ENCODE data around the gene SLC25A19.

Gene SLC25A19

DNA sequence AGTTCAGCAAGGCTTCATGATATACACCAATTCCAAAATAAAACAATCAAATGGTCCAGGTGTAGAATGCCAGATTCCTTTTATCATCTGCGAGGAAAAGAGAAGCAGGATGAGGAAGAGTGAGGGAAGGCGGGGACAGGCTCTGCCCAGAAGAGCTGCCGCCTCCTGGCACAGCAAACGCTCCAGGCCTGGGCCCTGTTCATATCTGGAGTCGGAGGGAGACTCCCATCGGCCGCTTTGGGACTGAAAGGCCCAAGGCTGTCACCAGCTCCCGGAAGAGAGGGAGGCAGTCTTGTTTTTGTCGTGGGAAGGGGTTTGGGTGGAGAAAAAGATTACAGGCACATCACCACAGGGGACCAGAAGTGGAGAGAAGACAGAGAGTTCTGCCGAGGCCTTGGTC is 29.0 kb upstream of the SLC25A19 start:
- Mint-ChIP-seq H3K4me3 (no peak overlapping the region), H3K36me3 (ENCODE audit: insufficient read depth) (peaks cover 40% of the 10 kb centered on the region), H3K27me3 (no peaks in the 10 kb centered on the region), H3K4me1 (peaks cover 9% of the 10 kb centered on the region), H3K27ac (ENCODE audit: low read depth) (peak overlapping the region; percentile 19), H3K9me3 (no peaks in the 10 kb centered on the region)
- ATAC-seq (replicated peaks; ENCODE audit: extremely low read depth, poor library complexity, severe bottlenecking): no peak
- DNase-seq (ENCODE audit: low spot score in 2 of 2): no peak

DNA sequence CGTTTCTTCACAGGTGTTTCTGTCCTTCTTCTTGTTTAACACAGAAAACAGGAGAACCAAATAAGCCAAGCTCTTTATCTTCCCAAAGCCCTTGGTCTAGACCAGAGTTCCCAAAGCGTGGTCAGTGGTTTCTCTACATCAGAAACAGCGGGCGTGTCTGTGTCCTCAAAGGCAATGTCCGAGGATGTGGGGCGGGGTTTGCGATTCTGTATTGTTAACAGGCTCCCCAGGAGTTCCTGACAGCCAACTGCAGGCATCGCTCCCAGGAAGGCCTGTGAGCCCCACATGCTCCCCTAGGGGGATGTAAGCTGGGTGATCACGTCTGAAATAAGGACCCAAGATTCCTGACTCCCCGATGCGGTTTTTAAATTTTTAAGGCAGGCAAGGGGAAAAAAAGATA is 28.4 kb upstream of the SLC25A19 start:
- H3K4me1 Mint-ChIP-seq: peaks cover 6% of the 10 kb centered on the region
- no peak for ATAC-seq (replicated peaks; ENCODE audit: extremely low read depth, poor library complexity, severe bottlenecking)

DNA sequence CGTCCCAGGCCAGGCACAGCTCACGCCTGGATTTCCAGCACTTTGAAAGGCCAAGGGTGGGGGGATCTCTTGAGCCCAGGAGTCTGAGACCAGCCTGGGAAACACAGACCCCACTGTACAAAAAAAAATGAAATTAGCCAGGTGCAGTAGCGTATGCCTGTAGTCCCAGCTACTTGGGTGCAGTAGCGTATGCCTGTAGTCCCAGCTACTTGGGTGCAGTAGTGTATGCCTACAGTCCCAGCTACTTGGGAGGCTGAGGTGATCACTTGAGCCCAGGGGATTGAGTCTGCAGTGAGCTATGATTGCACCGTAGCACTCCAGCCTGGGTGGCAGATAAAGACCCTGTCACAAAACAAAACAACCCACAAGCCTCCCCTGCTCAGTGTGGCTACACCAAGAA is 27.0 kb upstream of the SLC25A19 start:
- Mint-ChIP-seq H3K9me3 (no peaks in the 10 kb centered on the region), H3K27ac (ENCODE audit: low read depth) (no peak overlapping the region), H3K4me1 (peaks cover 6% of the 10 kb centered on the region), H3K27me3 (no peaks in the 10 kb centered on the region), H3K36me3 (ENCODE audit: insufficient read depth) (peaks cover 30% of the 10 kb centered on the region), H3K4me3 (no peak overlapping the region)
- ATAC-seq (replicated peaks; ENCODE audit: extremely low read depth, poor library complexity, severe bottlenecking): no peak
- DNase-seq (ENCODE audit: low spot score in 2 of 2): no peak

More for the DNA sequence above, 28.4 kb upstream of the SLC25A19 start:
- Mint-ChIP-seq H3K9me3 (no peaks in the 10 kb centered on the region), H3K27me3 (no peaks in the 10 kb centered on the region), H3K4me3 (no peak overlapping the region), H3K36me3 (ENCODE audit: insufficient read depth) (peaks cover 35% of the 10 kb centered on the region), H3K27ac (ENCODE audit: low read depth) (peak overlapping the region; percentile 32)
- DNase-seq (ENCODE audit: low spot score in 2 of 2): no peak

DNA sequence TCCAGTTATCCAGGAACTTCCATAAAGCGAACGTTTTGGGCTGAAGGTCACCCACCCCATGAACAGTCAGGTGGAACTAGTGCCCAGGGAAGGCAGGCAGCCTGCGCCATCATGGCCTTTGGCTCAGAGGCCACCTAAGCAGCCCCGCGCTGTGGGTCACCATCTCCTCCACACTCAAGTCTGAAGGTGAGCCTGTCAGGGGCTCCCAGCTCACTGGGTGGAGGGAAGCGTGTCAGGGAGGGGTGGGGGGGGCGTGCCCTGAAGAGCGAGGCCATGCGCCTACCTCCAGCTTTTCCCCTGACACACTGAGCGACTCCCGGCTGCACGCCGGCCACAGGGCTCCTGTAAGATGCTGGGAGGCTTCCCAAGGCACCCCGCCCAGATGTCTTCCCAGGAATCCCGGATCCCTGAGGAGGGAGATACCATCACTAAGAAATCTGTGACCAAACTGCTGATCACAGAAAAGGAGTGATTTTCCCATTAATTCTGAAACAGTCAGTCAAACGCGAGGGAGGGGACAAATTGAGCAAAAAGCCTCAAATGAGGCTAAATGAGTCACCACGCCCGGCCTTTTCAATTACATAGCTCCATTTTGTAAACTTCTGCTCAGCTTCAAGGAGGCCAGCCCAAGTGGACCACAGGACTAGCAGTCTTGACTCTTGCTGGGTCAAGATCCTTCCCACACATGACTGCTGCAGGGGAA is 26.5 kb upstream of the SLC25A19 start:
- no peak for ATAC-seq (replicated peaks; ENCODE audit: extremely low read depth, poor library complexity, severe bottlenecking)
- Mint-ChIP-seq H3K36me3 (ENCODE audit: insufficient read depth) (peaks cover 27% of the 10 kb centered on the region), H3K27me3 (no peaks in the 10 kb centered on the region), H3K27ac (ENCODE audit: low read depth) (no peak overlapping the region), H3K4me3 (no peak overlapping the region), H3K9me3 (no peaks in the 10 kb centered on the region), H3K4me1 (peaks cover 6% of the 10 kb centered on the region)
- no peak for DNase-seq (ENCODE audit: low spot score in 2 of 2)

DNA sequence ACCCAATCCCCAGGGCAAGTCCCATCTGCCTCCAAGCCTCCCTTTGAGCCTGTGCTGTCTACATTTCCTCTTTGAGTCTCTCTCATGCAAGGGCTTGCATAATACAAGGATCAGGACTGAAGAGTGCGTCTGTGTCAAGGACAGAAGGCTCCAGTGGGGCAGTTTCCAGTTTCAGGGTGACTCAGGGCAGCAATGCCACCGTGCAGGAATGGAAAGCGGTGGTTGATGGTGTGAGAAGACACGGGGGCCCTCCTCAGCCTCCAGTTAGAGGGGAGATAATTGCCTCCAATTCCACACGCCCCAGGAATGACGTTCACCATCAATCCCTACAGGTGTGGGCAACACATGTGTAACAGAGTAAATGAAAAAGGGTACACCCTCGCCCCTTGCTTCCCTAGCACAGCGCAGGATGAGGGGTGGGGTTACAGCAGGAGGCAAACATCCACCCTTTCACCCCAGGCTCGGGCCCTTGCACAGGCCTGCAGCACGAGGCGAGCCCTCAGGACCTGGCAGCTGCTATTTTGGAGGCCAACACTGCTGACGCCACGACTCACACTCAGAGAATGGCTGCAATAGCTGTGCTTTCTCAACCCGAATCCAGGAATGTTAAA is 24.8 kb upstream of the SLC25A19 start:
- peak overlapping the region; percentile 79 for H3K27ac Mint-ChIP-seq (ENCODE audit: low read depth)
- H3K9me3 Mint-ChIP-seq: no peaks in the 10 kb centered on the region
- no peak overlapping the region for H3K4me3 Mint-ChIP-seq
- peaks cover 12% of the 10 kb centered on the region for H3K36me3 Mint-ChIP-seq (ENCODE audit: insufficient read depth)
- H3K4me1 Mint-ChIP-seq: peaks cover 6% of the 10 kb centered on the region
- ATAC-seq (replicated peaks; ENCODE audit: extremely low read depth, poor library complexity, severe bottlenecking) (no peak), DNase-seq (ENCODE audit: low spot score in 2 of 2) (no peak)
- no peaks in the 10 kb centered on the region for H3K27me3 Mint-ChIP-seq

DNA sequence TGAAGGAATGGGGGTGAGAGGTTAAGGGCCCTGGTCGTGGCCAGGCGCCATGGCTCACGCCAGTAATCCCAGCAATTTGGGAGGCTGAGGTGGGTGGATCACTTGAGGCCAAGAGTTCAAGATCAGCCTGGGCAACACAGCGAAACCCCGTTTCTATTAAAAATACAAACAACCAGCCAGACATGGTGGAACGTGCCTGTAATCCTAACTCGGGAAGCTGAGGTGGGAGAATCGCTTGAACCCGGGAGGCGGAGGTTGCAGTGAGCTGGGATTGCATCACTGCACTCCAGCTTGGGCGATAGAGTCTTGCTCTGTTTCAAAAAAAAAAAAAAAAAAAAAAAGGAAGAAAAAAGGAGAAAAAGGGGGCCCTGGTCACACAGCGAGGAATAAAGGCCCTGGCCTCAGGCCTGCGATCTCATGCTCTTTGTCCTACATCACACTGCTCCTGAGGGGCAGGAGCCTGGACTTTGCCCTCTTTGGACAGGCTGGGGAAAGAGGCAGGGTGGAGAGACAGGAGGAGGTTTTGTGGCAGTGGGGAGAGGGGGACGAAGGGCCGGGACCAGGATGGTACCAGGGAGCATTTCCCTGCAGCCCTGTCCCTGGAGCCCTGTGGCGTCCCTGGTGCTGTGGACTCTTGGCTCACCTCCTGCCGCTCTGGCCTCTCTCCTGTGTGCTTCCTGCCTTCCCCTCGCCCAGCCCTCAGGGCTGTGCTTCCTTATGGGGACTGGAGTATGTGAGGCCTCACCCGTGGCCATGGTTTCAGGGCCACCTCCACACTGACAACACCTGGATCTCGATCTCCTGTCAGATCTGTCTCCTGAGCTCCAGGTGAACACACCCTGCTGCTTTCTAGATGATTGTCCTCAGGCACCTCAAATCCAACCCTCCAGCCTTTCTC is 19.7 kb upstream of the SLC25A19 start:
- Mint-ChIP-seq H3K27me3 (no peaks in the 10 kb centered on the region), H3K36me3 (ENCODE audit: insufficient read depth) (peaks cover 1% of the 10 kb centered on the region), H3K27ac (ENCODE audit: low read depth) (no peak overlapping the region), H3K4me1 (peaks cover 6% of the 10 kb centered on the region), H3K4me3 (no peak overlapping the region), H3K9me3 (no peaks in the 10 kb centered on the region)
- no peak for DNase-seq (ENCODE audit: low spot score in 2 of 2)
- no peak for ATAC-seq (replicated peaks; ENCODE audit: extremely low read depth, poor library complexity, severe bottlenecking)

DNA sequence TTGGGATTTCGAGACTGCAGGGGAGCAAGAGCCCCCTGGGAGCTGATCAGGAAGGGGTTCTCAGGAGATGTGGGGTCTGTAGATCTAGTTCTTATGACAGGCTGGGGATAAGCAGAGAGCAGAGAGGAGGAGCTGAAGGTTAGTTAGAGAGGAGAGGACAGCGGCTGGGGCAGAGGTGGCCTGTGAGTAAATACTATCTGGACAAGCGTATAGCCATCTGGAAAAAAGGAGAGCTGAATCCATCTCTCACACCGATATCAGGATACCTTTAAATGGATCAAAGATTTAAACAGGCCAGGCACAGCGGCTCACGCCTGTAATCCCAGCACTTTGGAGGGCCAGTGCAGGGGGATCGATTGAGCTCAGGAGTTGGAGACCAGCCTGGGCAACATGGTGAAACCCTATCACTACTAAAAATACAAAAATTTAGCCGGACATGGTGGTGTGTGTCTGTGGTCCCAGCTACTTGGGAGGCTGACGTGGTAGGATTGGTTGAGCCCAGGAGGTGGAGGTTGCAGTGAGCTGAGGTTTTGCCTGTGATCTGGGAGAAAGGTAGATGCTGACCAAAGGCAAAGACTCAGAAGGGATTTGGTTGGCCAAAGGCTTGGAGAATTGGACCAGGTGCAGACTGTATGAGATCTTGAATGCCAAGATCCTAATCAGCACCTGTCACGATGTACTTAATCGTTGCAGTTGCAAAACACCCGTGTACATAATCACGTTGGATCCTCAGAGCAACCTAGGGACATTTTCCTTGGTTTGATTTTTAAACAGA is 18.9 kb upstream of the SLC25A19 start:
- no peaks in the 10 kb centered on the region for H3K36me3 Mint-ChIP-seq (ENCODE audit: insufficient read depth)
- DNase-seq (ENCODE audit: low spot score in 2 of 2) (no peak), ATAC-seq (replicated peaks; ENCODE audit: extremely low read depth, poor library complexity, severe bottlenecking) (no peak)
- no peak overlapping the region for H3K4me3 Mint-ChIP-seq
- H3K9me3 Mint-ChIP-seq: no peaks in the 10 kb centered on the region
- no peaks in the 10 kb centered on the region for H3K4me1 Mint-ChIP-seq
- peak overlapping the region; percentile 39 for H3K27ac Mint-ChIP-seq (ENCODE audit: low read depth)
- no peaks in the 10 kb centered on the region for H3K27me3 Mint-ChIP-seq

DNA sequence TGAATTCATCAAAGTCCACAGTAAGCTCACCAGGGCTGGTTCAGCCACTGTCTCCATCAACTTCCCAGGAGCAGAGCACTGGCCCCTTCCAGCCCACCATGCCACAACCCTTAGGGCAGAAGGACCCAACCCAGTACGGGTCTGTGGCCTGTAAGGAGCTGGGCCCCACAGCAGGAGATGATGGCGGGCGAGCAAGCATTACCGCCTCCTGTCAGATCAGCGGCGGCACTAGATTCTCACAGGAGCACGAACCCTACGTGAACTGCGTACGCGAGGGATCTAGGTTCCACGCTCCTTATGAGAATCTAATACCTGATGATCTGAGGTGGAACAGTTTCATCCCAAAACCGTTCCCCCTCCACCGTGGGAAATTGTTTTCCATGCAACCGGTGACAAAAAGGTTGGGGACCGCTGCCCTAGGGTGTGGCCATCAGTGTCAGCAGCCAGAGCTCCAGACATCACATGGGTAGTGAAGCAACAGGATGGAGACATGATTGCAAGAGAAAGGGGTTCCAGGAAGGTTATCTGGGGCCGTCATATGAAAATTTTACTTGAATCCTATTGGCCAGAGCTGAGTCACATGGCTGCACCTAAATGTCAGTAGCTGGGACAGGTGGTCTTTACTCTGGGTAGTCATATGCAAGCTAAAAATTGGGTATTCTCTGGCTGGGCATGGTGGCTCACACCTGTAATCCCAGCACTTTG is 12.4 kb upstream of the SLC25A19 start:
- ATAC-seq (replicated peaks; ENCODE audit: extremely low read depth, poor library complexity, severe bottlenecking): no peak
- H3K27ac Mint-ChIP-seq (ENCODE audit: low read depth): no peak overlapping the region

DNA sequence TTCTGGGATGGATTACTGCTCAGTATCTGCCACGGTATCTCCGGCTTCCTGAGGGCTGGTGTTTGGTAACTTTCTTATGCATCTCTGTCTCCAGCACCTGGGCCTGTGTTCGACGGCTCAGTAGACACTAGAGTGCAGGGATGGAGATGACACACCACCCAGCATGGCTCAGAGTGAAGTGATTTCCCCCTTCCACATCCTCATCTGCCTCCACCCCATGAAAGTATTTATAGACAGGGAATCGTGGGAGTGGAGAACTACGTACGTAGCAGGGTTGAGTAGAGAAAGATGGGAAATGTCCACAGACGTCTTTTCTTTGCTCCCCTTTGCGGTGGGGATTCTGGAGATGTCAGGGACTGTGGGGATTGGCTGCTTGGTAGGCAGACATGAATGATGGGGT is 11.8 kb upstream of the SLC25A19 start:
- Mint-ChIP-seq H3K36me3 (ENCODE audit: insufficient read depth) (no peaks in the 10 kb centered on the region), H3K27ac (ENCODE audit: low read depth) (no peak overlapping the region), H3K9me3 (no peaks in the 10 kb centered on the region), H3K27me3 (no peaks in the 10 kb centered on the region), H3K4me1 (peaks cover 4% of the 10 kb centered on the region), H3K4me3 (no peak overlapping the region)
- ATAC-seq (replicated peaks; ENCODE audit: extremely low read depth, poor library complexity, severe bottlenecking) (no peak), DNase-seq (ENCODE audit: low spot score in 2 of 2) (no peak)

More for the DNA sequence above, 12.4 kb upstream of the SLC25A19 start:
- no peaks in the 10 kb centered on the region for H3K36me3 Mint-ChIP-seq (ENCODE audit: insufficient read depth)
- no peak overlapping the region for H3K4me3 Mint-ChIP-seq
- DNase-seq (ENCODE audit: low spot score in 2 of 2): no peak
- peaks cover 4% of the 10 kb centered on the region for H3K4me1 Mint-ChIP-seq
- no peaks in the 10 kb centered on the region for H3K27me3 Mint-ChIP-seq
- no peaks in the 10 kb centered on the region for H3K9me3 Mint-ChIP-seq

DNA sequence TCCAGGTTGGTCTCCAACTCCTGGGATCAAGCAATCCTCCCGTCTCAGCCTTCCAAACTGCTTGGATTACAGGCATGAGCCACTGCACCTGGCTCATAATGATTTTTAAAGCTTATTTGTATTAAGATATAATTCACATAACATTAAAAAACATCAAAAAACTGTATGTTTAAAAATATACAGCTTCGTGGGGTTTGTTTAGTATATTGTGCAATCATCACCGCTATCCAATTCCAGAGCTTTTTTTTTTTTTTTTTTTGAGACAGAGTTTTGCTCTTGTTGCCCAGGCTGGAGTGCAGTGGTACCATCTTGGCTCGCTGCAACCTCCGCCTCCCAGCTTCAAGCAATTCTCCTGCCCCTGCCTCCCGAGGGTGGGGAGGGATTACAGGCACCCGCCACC is 11.0 kb upstream of the SLC25A19 start:
- Mint-ChIP-seq H3K4me3 (no peak overlapping the region), H3K27ac (ENCODE audit: low read depth) (no peak overlapping the region), H3K27me3 (no peaks in the 10 kb centered on the region), H3K9me3 (no peaks in the 10 kb centered on the region), H3K36me3 (ENCODE audit: insufficient read depth) (no peaks in the 10 kb centered on the region), H3K4me1 (peaks cover 4% of the 10 kb centered on the region)
- no peak for ATAC-seq (replicated peaks; ENCODE audit: extremely low read depth, poor library complexity, severe bottlenecking)
- no peak for DNase-seq (ENCODE audit: low spot score in 2 of 2)

DNA sequence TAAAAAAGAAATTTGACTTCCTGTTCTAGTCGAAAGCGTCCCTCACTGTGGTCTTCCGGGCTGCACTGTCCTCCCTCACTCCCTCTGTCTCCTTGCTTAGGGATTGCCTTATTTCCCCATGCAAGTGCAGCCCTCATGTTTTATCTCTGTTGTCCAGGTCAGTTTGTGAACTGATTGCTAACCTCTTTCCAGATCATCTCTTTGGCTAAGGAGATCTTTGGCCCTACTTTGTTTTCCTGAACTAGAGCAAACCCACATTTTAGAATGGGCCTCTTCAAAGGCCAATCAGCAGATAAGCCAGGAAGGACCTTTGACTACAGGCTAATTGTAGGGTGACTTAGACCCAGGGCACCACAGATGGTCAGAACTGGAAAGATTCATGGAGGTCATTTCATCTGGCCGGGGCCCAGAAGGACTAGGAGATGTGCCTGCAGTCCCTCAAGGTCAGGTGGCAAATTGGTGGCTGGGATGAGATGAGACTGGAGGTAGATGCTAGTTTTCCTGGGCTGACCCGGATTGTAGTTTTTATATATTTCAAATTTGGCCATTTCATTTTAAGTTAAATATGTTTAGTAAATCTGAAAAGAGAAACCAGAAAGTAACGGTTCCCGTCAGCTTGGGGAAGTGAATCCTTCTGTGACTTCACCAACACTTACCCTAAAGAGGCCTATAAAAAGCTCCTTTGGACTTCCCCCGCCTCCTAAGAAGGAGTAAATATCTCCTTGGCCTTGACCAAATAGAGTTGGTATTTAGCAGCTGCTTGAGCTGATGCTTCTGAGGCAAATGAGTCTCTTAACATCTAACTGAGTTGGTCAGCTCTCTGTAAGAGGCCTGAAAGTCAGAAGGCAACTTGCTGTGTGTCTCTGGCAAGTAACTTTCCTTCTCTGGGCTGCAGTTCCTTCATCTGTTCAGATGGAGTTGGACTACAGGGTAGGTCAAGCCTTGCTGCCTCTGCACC is 6.2 kb upstream of the SLC25A19 start:
- DNase-seq (ENCODE audit: low spot score in 2 of 2) (no peak), ATAC-seq (replicated peaks; ENCODE audit: extremely low read depth, poor library complexity, severe bottlenecking) (peak; percentile 62)
- no peaks in the 10 kb centered on the region for H3K4me1 Mint-ChIP-seq
- peaks cover 4% of the 10 kb centered on the region for H3K36me3 Mint-ChIP-seq (ENCODE audit: insufficient read depth)
- H3K4me3 Mint-ChIP-seq: no peak overlapping the region
- no peaks in the 10 kb centered on the region for H3K9me3 Mint-ChIP-seq
- no peaks in the 10 kb centered on the region for H3K27me3 Mint-ChIP-seq
- H3K27ac Mint-ChIP-seq (ENCODE audit: low read depth): no peak overlapping the region

All from central memory CD8-positive, alpha-beta T cell (primary cell).